Smooth muscle cell (in vitro differentiated cells): ENCODE data around the gene FIBCD1. TPM values are rescaled to one million over a fixed set of nuclear protein-coding genes. Genes with fewer than 3 reads are reported as not detected.

ENCODE experiments used
- DNase-seq: peaks from one replicate; lab custom pipeline; 2025; ENCODE audit not compliant: unreplicated experiment; lab: John Stamatoyannopoulos, UW
- H2AFZ ChIP-seq: fragments of 200-600 bp; sonication (generic); 2 replicates; pipeline ENCODE4 v1.6.0; 2016; ENCODE audit warnings: antibody characterized with exemption, low read depth, mild to moderate bottlenecking
- H3F3A ChIP-seq: fragments of 200-600 bp; sonication (generic); 2 replicates; pipeline ENCODE4 v1.6.0; 2017; ENCODE audit warnings: antibody characterized with exemption, low read depth
- H3K27ac ChIP-seq: fragments of 200-600 bp; sonication (generic); 2 replicates; pipeline ENCODE4 v1.5.1; 2016; ENCODE audit warnings: low read depth, mild to moderate bottlenecking
- H3K27me3 ChIP-seq: fragments of 200-600 bp; sonication (generic); 2 replicates; pipeline ENCODE4 v1.6.1; 2016; ENCODE audit warnings: low read depth, mild to moderate bottlenecking
- H3K36me3 ChIP-seq: fragments of 200-600 bp; sonication (generic); 2 replicates; pipeline ENCODE4 v1.5.1; 2016; ENCODE audit warnings: low read depth
- H3K4me1 ChIP-seq: fragments of 200-600 bp; sonication (generic); 2 replicates; pipeline ENCODE4 v1.5.1; 2016; ENCODE audit warnings: low read depth
- H3K4me2 ChIP-seq: fragments of 200-600 bp; sonication (generic); 2 replicates; pipeline ENCODE4 v1.6.0; 2016; ENCODE audit warnings: mild to moderate bottlenecking
- H3K4me3 ChIP-seq: fragments of 200-600 bp; sonication (generic); 2 replicates; pipeline ENCODE4 v1.5.1; 2016; ENCODE audit warnings: mild to moderate bottlenecking
- H3K79me2 ChIP-seq: fragments of 200-600 bp; sonication (generic); 2 replicates; pipeline ENCODE4 v1.6.0; 2016; ENCODE audit warnings: low read depth, mild to moderate bottlenecking
- H3K9ac ChIP-seq: fragments of 200-600 bp; sonication (generic); 2 replicates; pipeline ENCODE4 v1.6.0; 2016; ENCODE audit warnings: low read depth
- H3K9me3 ChIP-seq: fragments of 200-600 bp; sonication (generic); replicated peaks from 2 replicates; pipeline ENCODE4 v1.5.1; 2016; ENCODE audit warnings: low read depth
- H4K20me1 ChIP-seq: fragments of 200-600 bp; sonication (generic); 2 replicates; pipeline ENCODE4 v1.6.0; 2016; ENCODE audit warnings: low read depth
- CTCF ChIP-seq: fragments of 200-600 bp; sonication (generic); IDR thresholded peaks from 2 replicates; pipeline ENCODE4 v1.5.1; 2017; ENCODE audit warnings: borderline replicate concordance, mild to moderate bottlenecking, antibody characterized with exemption; ENCODE audit not compliant: insufficient read depth, poor library complexity, severe bottlenecking
- WGBS: methylation state at CpG from one replicate; pipeline ENCODE4 v1.1.7; 2016; ENCODE audit warnings: low lambda C conversion rate; 5-methylcytosine and 5-hydroxymethylcytosine counted together
- polyA plus RNA-seq: library from polyadenylated mRNA; unstranded; fragments of >200 nt; fragmentation: Nextera tagmentation; extraction: Ambion mirVana; gene quantifications from 2 replicates; pipeline ENCODE4 v1.2.1, GENCODE V29; 2016
- total RNA-seq: library from RNA; depleted of rRNA; stranded (reverse); fragments of >200 nt; gene quantifications from 2 replicates; pipeline ENCODE4 v1.2.3, GENCODE V29; 2014

FIBCD1 gene
- total and polyA plus RNA-seq, 2 experiments from 2014 or later: 1.8 to 4.7 TPM

GRCh38 chr9:130932255-130933079, 6.6 kb downstream of the FIBCD1 start:
- no peak for DNase-seq
- H3K36me3 ChIP-seq: no peaks in the 10 kb centered on the region
- H3K4me1 ChIP-seq: peaks cover 19% of the 10 kb centered on the region
- peak overlapping the region; percentile 70 for H3K27ac ChIP-seq
- 50% methylated on average over 21 of the region's 21 CpGs for whole genome bisulfite sequencing
- no peak for TF ChIP-seq CTCF
- peaks cover under 1% of the 10 kb centered on the region for H3K27me3 ChIP-seq
- peaks cover 3% of the 10 kb centered on the region for H3F3A ChIP-seq
- H3K9me3 ChIP-seq: no peaks in the 10 kb centered on the region
- H2AFZ ChIP-seq: no peak overlapping the region
- peak overlapping the region; percentile 83 for H3K4me2 ChIP-seq
- H3K4me3 ChIP-seq: peak overlapping the region; percentile 30
- H3K9ac ChIP-seq: no peak overlapping the region
- H3K79me2 ChIP-seq: no peaks in the 10 kb centered on the region
- no peaks in the 10 kb centered on the region for H4K20me1 ChIP-seq

- no peak for TF ChIP-seq CTCF
- no peaks in the 10 kb centered on the region for H3K9me3 ChIP-seq
- H2AFZ ChIP-seq: no peak overlapping the region
- H3K4me1 ChIP-seq: peaks cover 14% of the 10 kb centered on the region
- no peak overlapping the region for H3K4me3 ChIP-seq
- peaks cover 3% of the 10 kb centered on the region for H3F3A ChIP-seq
- DNase-seq: no peak
- H3K27ac ChIP-seq: no peak overlapping the region
- no peaks in the 10 kb centered on the region for H3K36me3 ChIP-seq
- 84% methylated on average over 20 of the region's 20 CpGs for WGBS
- H3K27me3 ChIP-seq: no peaks in the 10 kb centered on the region
- no peaks in the 10 kb centered on the region for H4K20me1 ChIP-seq
- no peaks in the 10 kb centered on the region for H3K79me2 ChIP-seq
- no peak overlapping the region for H3K4me2 ChIP-seq
- no peak overlapping the region for H3K9ac ChIP-seq
Measured at GRCh38 chr9:130931508-130932254, 7.4 kb downstream of the FIBCD1 start.

GRCh38 chr9:130930804-130931349, 8.2 kb downstream of the FIBCD1 start:
- Histone ChIP-seq H2AFZ (no peak overlapping the region), H3K9ac (no peak overlapping the region), H3K9me3 (no peaks in the 10 kb centered on the region), H3K4me1 (peaks cover 9% of the 10 kb centered on the region), H4K20me1 (no peaks in the 10 kb centered on the region), H3K79me2 (no peaks in the 10 kb centered on the region), H3F3A (peaks cover 3% of the 10 kb centered on the region), H3K4me2 (no peak overlapping the region), H3K36me3 (no peaks in the 10 kb centered on the region), H3K27me3 (no peaks in the 10 kb centered on the region), H3K27ac (no peak overlapping the region), H3K4me3 (no peak overlapping the region)
- no peak for DNase-seq
- 96% methylated on average over 15 of the region's 15 CpGs for WGBS
- TF ChIP-seq CTCF: no peak
